Lower leg skin (tissue), 3 donors: Measurements from ENCODE around the gene TNFRSF1B.

Experiments
- CTCF ChIP-seq, 3 donors: fragments of 450-650 bp; IDR thresholded peaks; one replicate each; pipeline ENCODE4 v1.5.1; 2016; ENCODE audit warnings: antibody characterized with exemption in 3 of 3, mild to moderate bottlenecking in 3 of 3, moderate library complexity in 2 of 3
- POLR2A ChIP-seq, 2 donors: fragments of 450-650 bp; IDR thresholded peaks; one replicate each; pipeline ENCODE4 v1.6.1; 2016 to 2017; ENCODE audit warnings: antibody characterized with exemption in 2 of 2, mild to moderate bottlenecking in 1 of 2, moderate library complexity in 1 of 2

GRCh38 chr1:12203216-12204007, 36.6 kb downstream of the TNFRSF1B start:
- TF ChIP-seq POLR2A (IDR thresholded peaks at IDR 0.05) (no peak), CTCF (IDR thresholded peaks at IDR 0.05) (no peak)
